ENCODE measurements around the gene SEMA5A. TPM values are rescaled to one million over a fixed set of nuclear protein-coding genes. Genes with fewer than 3 reads are reported as not detected.

Gene SEMA5A
- total and polyA plus RNA-seq, 2 donors = 1.2 to 2.5 TPM

- 90% methylated on average over 8 of the region's 8 CpGs for WGBS
- DNase-seq (ENCODE audit: low read depth in 6 of 9, low spot score in 9 of 9) = no peak
- Histone ChIP-seq H3K27me3 (ENCODE audit: control insufficient read depth in 2 of 2, insufficient read depth in 1 of 2, low read length in 1 of 2) (no peaks in the 10 kb centered on the region), H3K36me3 (ENCODE audit: control insufficient read depth in 2 of 2, insufficient read depth in 2 of 2, low read length in 1 of 2) (no peaks in the 10 kb centered on the region), H3K27ac (ENCODE audit: low read depth in 1 of 2, low read length in 1 of 2) (no peak overlapping the region), H3K4me1 (ENCODE audit: control insufficient read depth in 2 of 2, insufficient read depth in 2 of 2, low read length in 2 of 2) (no peaks in the 10 kb centered on the region), H3K4me3 (ENCODE audit: low read length in 2 of 2) (no peak overlapping the region), H3K9me3 (ENCODE audit: control insufficient read depth in 2 of 2, insufficient read depth in 1 of 2, low read length in 1 of 2) (no peaks in the 10 kb centered on the region)
These were observed 116.1 kb downstream of the SEMA5A start for GRCh38 chr5:9429691-9430215.

GRCh38 chr5:9428272-9428671 is 117.6 kb downstream of the SEMA5A start:
- DNase-seq (ENCODE audit: low read depth in 6 of 9, low spot score in 9 of 9) = no peak
- WGBS = 89% methylated on average over 4 of the region's 4 CpGs
- H3K36me3 ChIP-seq (ENCODE audit: control insufficient read depth in 2 of 2, insufficient read depth in 2 of 2, low read length in 1 of 2) = no peaks in the 10 kb centered on the region
- H3K27ac ChIP-seq (ENCODE audit: low read depth in 1 of 2, low read length in 1 of 2) = no peak overlapping the region
- no peaks in the 10 kb centered on the region for H3K9me3 ChIP-seq (ENCODE audit: control insufficient read depth in 2 of 2, insufficient read depth in 1 of 2, low read length in 1 of 2)
- no peak overlapping the region for H3K4me3 ChIP-seq (ENCODE audit: low read length in 2 of 2)
- no peaks in the 10 kb centered on the region for H3K4me1 ChIP-seq (ENCODE audit: control insufficient read depth in 2 of 2, insufficient read depth in 2 of 2, low read length in 2 of 2)
- H3K27me3 ChIP-seq (ENCODE audit: control insufficient read depth in 2 of 2, insufficient read depth in 1 of 2, low read length in 1 of 2) = no peaks in the 10 kb centered on the region

GRCh38 chr5:9425710-9426109 is 120.2 kb downstream of the SEMA5A start:
- H3K4me1 ChIP-seq (ENCODE audit: control insufficient read depth in 2 of 2, insufficient read depth in 2 of 2, low read length in 2 of 2) = no peaks in the 10 kb centered on the region
- H3K4me3 ChIP-seq (ENCODE audit: low read length in 2 of 2) = no peak overlapping the region

GRCh38 chr5:9423571-9423970 is 122.3 kb downstream of the SEMA5A start:
- no peaks in the 10 kb centered on the region for H3K27me3 ChIP-seq (ENCODE audit: control insufficient read depth in 2 of 2, insufficient read depth in 1 of 2, low read length in 1 of 2)
- WGBS = 79% methylated on average over 1 of the region's 1 CpG
- no peak overlapping the region for H3K27ac ChIP-seq (ENCODE audit: low read depth in 1 of 2, low read length in 1 of 2)
- DNase-seq (ENCODE audit: low read depth in 6 of 9, low spot score in 9 of 9) = no peak
- H3K4me3 ChIP-seq (ENCODE audit: low read length in 2 of 2) = no peak overlapping the region
- H3K9me3 ChIP-seq (ENCODE audit: control insufficient read depth in 2 of 2, insufficient read depth in 1 of 2, low read length in 1 of 2) = no peaks in the 10 kb centered on the region
- H3K36me3 ChIP-seq (ENCODE audit: control insufficient read depth in 2 of 2, insufficient read depth in 2 of 2, low read length in 1 of 2) = no peaks in the 10 kb centered on the region
- no peaks in the 10 kb centered on the region for H3K4me1 ChIP-seq (ENCODE audit: control insufficient read depth in 2 of 2, insufficient read depth in 2 of 2, low read length in 2 of 2)

More at GRCh38 chr5:9425710-9426109, 120.2 kb downstream of the SEMA5A start:
- H3K27me3 ChIP-seq (ENCODE audit: control insufficient read depth in 2 of 2, insufficient read depth in 1 of 2, low read length in 1 of 2) = no peaks in the 10 kb centered on the region
- H3K9me3 ChIP-seq (ENCODE audit: control insufficient read depth in 2 of 2, insufficient read depth in 1 of 2, low read length in 1 of 2) = no peaks in the 10 kb centered on the region
- H3K27ac ChIP-seq (ENCODE audit: low read depth in 1 of 2, low read length in 1 of 2) = no peak overlapping the region
- no peaks in the 10 kb centered on the region for H3K36me3 ChIP-seq (ENCODE audit: control insufficient read depth in 2 of 2, insufficient read depth in 2 of 2, low read length in 1 of 2)
- no peak for DNase-seq (ENCODE audit: low read depth in 6 of 9, low spot score in 9 of 9)

- no peaks in the 10 kb centered on the region for H3K36me3 ChIP-seq (ENCODE audit: control insufficient read depth in 2 of 2, insufficient read depth in 2 of 2, low read length in 1 of 2)
- H3K27ac ChIP-seq (ENCODE audit: low read depth in 1 of 2, low read length in 1 of 2) = no peak overlapping the region
- DNase-seq (ENCODE audit: low read depth in 6 of 9, low spot score in 9 of 9) = no peak
- no peaks in the 10 kb centered on the region for H3K27me3 ChIP-seq (ENCODE audit: control insufficient read depth in 2 of 2, insufficient read depth in 1 of 2, low read length in 1 of 2)
- H3K4me3 ChIP-seq (ENCODE audit: low read length in 2 of 2) = no peak overlapping the region
- H3K9me3 ChIP-seq (ENCODE audit: control insufficient read depth in 2 of 2, insufficient read depth in 1 of 2, low read length in 1 of 2) = no peaks in the 10 kb centered on the region
- 18% methylated on average over 2 of the region's 2 CpGs for WGBS
- H3K4me1 ChIP-seq (ENCODE audit: control insufficient read depth in 2 of 2, insufficient read depth in 2 of 2, low read length in 2 of 2) = no peaks in the 10 kb centered on the region
These were observed 124.0 kb downstream of the SEMA5A start for GRCh38 chr5:9421884-9422283.

GRCh38 chr5:9419794-9420193 is 126.1 kb downstream of the SEMA5A start:
- Histone ChIP-seq H3K4me1 (ENCODE audit: control insufficient read depth in 2 of 2, insufficient read depth in 2 of 2, low read length in 2 of 2) (no peaks in the 10 kb centered on the region), H3K27me3 (ENCODE audit: control insufficient read depth in 2 of 2, insufficient read depth in 1 of 2, low read length in 1 of 2) (no peaks in the 10 kb centered on the region), H3K4me3 (ENCODE audit: low read length in 2 of 2) (no peak overlapping the region), H3K9me3 (ENCODE audit: control insufficient read depth in 2 of 2, insufficient read depth in 1 of 2, low read length in 1 of 2) (no peaks in the 10 kb centered on the region), H3K27ac (ENCODE audit: low read depth in 1 of 2, low read length in 1 of 2) (no peak overlapping the region), H3K36me3 (ENCODE audit: control insufficient read depth in 2 of 2, insufficient read depth in 2 of 2, low read length in 1 of 2) (no peaks in the 10 kb centered on the region)
- DNase-seq (ENCODE audit: low read depth in 6 of 9, low spot score in 9 of 9) = no peak
- WGBS = 95% methylated on average over 5 of the region's 5 CpGs

- Histone ChIP-seq H3K27ac (ENCODE audit: low read depth in 1 of 2, low read length in 1 of 2) (no peak overlapping the region), H3K4me3 (ENCODE audit: low read length in 2 of 2) (no peak overlapping the region), H3K9me3 (ENCODE audit: control insufficient read depth in 2 of 2, insufficient read depth in 1 of 2, low read length in 1 of 2) (no peaks in the 10 kb centered on the region), H3K36me3 (ENCODE audit: control insufficient read depth in 2 of 2, insufficient read depth in 2 of 2, low read length in 1 of 2) (no peaks in the 10 kb centered on the region), H3K4me1 (ENCODE audit: control insufficient read depth in 2 of 2, insufficient read depth in 2 of 2, low read length in 2 of 2) (no peaks in the 10 kb centered on the region), H3K27me3 (ENCODE audit: control insufficient read depth in 2 of 2, insufficient read depth in 1 of 2, low read length in 1 of 2) (no peaks in the 10 kb centered on the region)
- DNase-seq (ENCODE audit: low read depth in 6 of 9, low spot score in 9 of 9) = no peak
- WGBS = 77% methylated on average over 2 of the region's 2 CpGs
These were observed 130.3 kb downstream of the SEMA5A start for GRCh38 chr5:9415566-9415965.

- no peaks in the 10 kb centered on the region for H3K9me3 ChIP-seq (ENCODE audit: control insufficient read depth in 2 of 2, insufficient read depth in 1 of 2, low read length in 1 of 2)
- DNase-seq (ENCODE audit: low read depth in 6 of 9, low spot score in 9 of 9) = no peak
- WGBS = 93% methylated on average over 3 of the region's 3 CpGs
- no peaks in the 10 kb centered on the region for H3K36me3 ChIP-seq (ENCODE audit: control insufficient read depth in 2 of 2, insufficient read depth in 2 of 2, low read length in 1 of 2)
- H3K4me3 ChIP-seq (ENCODE audit: low read length in 2 of 2) = no peak overlapping the region
- H3K27me3 ChIP-seq (ENCODE audit: control insufficient read depth in 2 of 2, insufficient read depth in 1 of 2, low read length in 1 of 2) = no peaks in the 10 kb centered on the region
- no peak overlapping the region for H3K27ac ChIP-seq (ENCODE audit: low read depth in 1 of 2, low read length in 1 of 2)
- H3K4me1 ChIP-seq (ENCODE audit: control insufficient read depth in 2 of 2, insufficient read depth in 2 of 2, low read length in 2 of 2) = no peaks in the 10 kb centered on the region
These were observed 130.8 kb downstream of the SEMA5A start for GRCh38 chr5:9415091-9415490.

- Histone ChIP-seq H3K9me3 (ENCODE audit: control insufficient read depth in 2 of 2, insufficient read depth in 1 of 2, low read length in 1 of 2) (no peaks in the 10 kb centered on the region), H3K4me1 (ENCODE audit: control insufficient read depth in 2 of 2, insufficient read depth in 2 of 2, low read length in 2 of 2) (no peaks in the 10 kb centered on the region), H3K36me3 (ENCODE audit: control insufficient read depth in 2 of 2, insufficient read depth in 2 of 2, low read length in 1 of 2) (no peaks in the 10 kb centered on the region), H3K27me3 (ENCODE audit: control insufficient read depth in 2 of 2, insufficient read depth in 1 of 2, low read length in 1 of 2) (no peaks in the 10 kb centered on the region), H3K4me3 (ENCODE audit: low read length in 2 of 2) (no peak overlapping the region), H3K27ac (ENCODE audit: low read depth in 1 of 2, low read length in 1 of 2) (no peak overlapping the region)
- DNase-seq (ENCODE audit: low read depth in 6 of 9, low spot score in 9 of 9) = no peak
- WGBS = 95% methylated on average over 4 of the region's 4 CpGs
These were observed 134.7 kb downstream of the SEMA5A start for GRCh38 chr5:9411142-9411541.

Data from thymus (tissue), 11 donors.